22Rv1 (cell line): ENCODE data around the gene S100A13.
"Not testable (repeated sequence)": the region's sequence is repeated elsewhere in the genome, so short reads cannot be mapped to it uniquely, and the experiment has no call there.

Experiments used
- ZFX ChIP-seq: fragments of 450-650 bp; IDR thresholded peaks from 2 replicates; pipeline ENCODE4 v1.6.1; 2017; ENCODE audit warnings: antibody characterized with exemption, borderline replicate concordance
- TF ChIP-seq, protein P1 (sequence below): fragments of 450-650 bp; IDR thresholded peaks from 2 replicates; pipeline ENCODE4 v1.5.1; 2017; ENCODE audit warnings: mild to moderate bottlenecking

DNA sequence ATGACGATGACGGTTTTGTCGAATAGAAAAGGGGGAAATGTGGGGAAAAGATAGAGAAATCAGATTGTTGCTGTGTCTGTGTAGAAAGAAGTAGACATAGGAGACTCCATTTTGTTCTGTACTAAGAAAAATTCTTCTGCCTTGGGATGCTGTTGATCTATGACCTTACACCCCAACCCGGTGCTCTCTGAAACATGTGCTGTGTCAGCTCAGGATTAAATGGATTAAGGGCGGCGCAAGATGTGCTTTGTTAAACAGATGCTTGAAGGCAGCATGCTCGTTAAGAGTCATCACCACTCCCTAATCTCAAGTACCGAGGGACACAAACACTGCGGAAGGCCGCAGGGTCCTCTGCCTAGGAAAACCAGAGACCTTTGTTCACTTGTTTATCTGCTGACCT lies 51.8 kb downstream of the S100A13 start:
- TF ChIP-seq, protein P1, sequence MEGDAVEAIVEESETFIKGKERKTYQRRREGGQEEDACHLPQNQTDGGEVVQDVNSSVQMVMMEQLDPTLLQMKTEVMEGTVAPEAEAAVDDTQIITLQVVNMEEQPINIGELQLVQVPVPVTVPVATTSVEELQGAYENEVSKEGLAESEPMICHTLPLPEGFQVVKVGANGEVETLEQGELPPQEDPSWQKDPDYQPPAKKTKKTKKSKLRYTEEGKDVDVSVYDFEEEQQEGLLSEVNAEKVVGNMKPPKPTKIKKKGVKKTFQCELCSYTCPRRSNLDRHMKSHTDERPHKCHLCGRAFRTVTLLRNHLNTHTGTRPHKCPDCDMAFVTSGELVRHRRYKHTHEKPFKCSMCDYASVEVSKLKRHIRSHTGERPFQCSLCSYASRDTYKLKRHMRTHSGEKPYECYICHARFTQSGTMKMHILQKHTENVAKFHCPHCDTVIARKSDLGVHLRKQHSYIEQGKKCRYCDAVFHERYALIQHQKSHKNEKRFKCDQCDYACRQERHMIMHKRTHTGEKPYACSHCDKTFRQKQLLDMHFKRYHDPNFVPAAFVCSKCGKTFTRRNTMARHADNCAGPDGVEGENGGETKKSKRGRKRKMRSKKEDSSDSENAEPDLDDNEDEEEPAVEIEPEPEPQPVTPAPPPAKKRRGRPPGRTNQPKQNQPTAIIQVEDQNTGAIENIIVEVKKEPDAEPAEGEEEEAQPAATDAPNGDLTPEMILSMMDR, result not testable (repeated sequence)
- not testable (repeated sequence) for TF ChIP-seq ZFX
